ENCODE measurements around the gene RNU6-1. TPM values are rescaled to one million over a fixed set of nuclear protein-coding genes. Genes with fewer than 3 reads are reported as not detected.

The RNU6-1 gene
- not detected for total RNA-seq

- no peaks in the 10 kb centered on the region for H3K36me3 ChIP-seq
- H3K27me3 ChIP-seq: peaks cover 0 to 9% (median 8%) of the 10 kb centered on the region in 4 donors
- H3K4me1 ChIP-seq: peaks cover 25 to 37% (median 37%) of the 10 kb centered on the region in 4 donors
- TF ChIP-seq POLR2A (IDR thresholded peaks at IDR 0.05) (peak in 3 of 4 donors; percentile 61 to 93 (median 76)), CTCF (IDR thresholded peaks at IDR 0.05) (peak in 1 of 6 experiments; percentile 14), EP300 (IDR thresholded peaks at IDR 0.05) (no peak), POLR2AphosphoS5 (IDR thresholded peaks at IDR 0.05) (peak; percentile 83 to 86)
- 0% methylated on average over 38 to 53 of the region's 62 CpGs for WGBS, 2 donors
- ATAC-seq (ENCODE audit: low FRiP score in 2 of 2) (peak; percentile 93 to 95), DNase-seq (peak; percentile 94 to 100)
- H3K4me3 ChIP-seq: peak within 1 kb of the TSS; percentile 72 to 91 (median 79)
- no peaks in the 10 kb centered on the region for H3K9me3 ChIP-seq
- H3K27ac ChIP-seq: peak within 1 kb of the TSS; percentile 93 to 99 (median 98)
Observed at GRCh38 chr15:67839929-67840748, at the start of gene RNU6-1. RNU6-1 (minus strand) TSS chr15:67840045.

- Histone ChIP-seq H3K4me1 (peaks cover 14 to 32% (median 19%) of the 10 kb centered on the region in 4 donors), H3K27me3 (no peaks in the 10 kb centered on the region), H3K36me3 (no peaks in the 10 kb centered on the region), H3K4me3 (no peak overlapping the region), H3K27ac (no peak overlapping the region), H3K9me3 (no peaks in the 10 kb centered on the region)
- no peak for DNase-seq
- no peak for ATAC-seq (ENCODE audit: low FRiP score in 2 of 2)
- WGBS, 2 donors: 65 to 86% methylated on average over 2 of the region's 2 CpGs
- TF ChIP-seq CTCF (IDR thresholded peaks at IDR 0.05) (no peak), POLR2A (IDR thresholded peaks at IDR 0.05) (no peak), POLR2AphosphoS5 (IDR thresholded peaks at IDR 0.05) (no peak), EP300 (IDR thresholded peaks at IDR 0.05) (no peak)
Observed at GRCh38 chr15:67887776-67888175, 47.9 kb upstream of the RNU6-1 start.

- DNase-seq (no peak), ATAC-seq (ENCODE audit: low FRiP score in 2 of 2) (no peak)
- Histone ChIP-seq H3K27me3 (no peaks in the 10 kb centered on the region), H3K27ac (no peak overlapping the region), H3K4me1 (peaks cover 14 to 41% (median 20%) of the 10 kb centered on the region in 4 donors), H3K36me3 (no peaks in the 10 kb centered on the region), H3K4me3 (no peak overlapping the region), H3K9me3 (no peaks in the 10 kb centered on the region)
- no peak for TF ChIP-seq POLR2A (IDR thresholded peaks at IDR 0.05)
- TF ChIP-seq CTCF (IDR thresholded peaks at IDR 0.05): no peak
- no peak for TF ChIP-seq POLR2AphosphoS5 (IDR thresholded peaks at IDR 0.05)
- no peak for TF ChIP-seq EP300 (IDR thresholded peaks at IDR 0.05)
Observed at GRCh38 chr15:67885861-67886260, 46.0 kb upstream of the RNU6-1 start.

GRCh38 chr15:67885175-67885523, 45.3 kb upstream of the RNU6-1 start:
- 59 to 62% methylated on average over 7 of the region's 7 CpGs for WGBS, 2 donors
- no peaks in the 10 kb centered on the region for H3K9me3 ChIP-seq
- H3K36me3 ChIP-seq: no peaks in the 10 kb centered on the region
- H3K4me3 ChIP-seq: peak overlapping the region in 3 of 4 donors; percentile 44 to 56 (median 48)
- DNase-seq (no peak), ATAC-seq (ENCODE audit: low FRiP score in 2 of 2) (no peak)
- peaks cover 14 to 46% (median 23%) of the 10 kb centered on the region in 4 donors for H3K4me1 ChIP-seq
- no peak for TF ChIP-seq POLR2AphosphoS5 (IDR thresholded peaks at IDR 0.05)
- no peak for TF ChIP-seq EP300 (IDR thresholded peaks at IDR 0.05)
- TF ChIP-seq POLR2A (IDR thresholded peaks at IDR 0.05): no peak
- no peak for TF ChIP-seq CTCF (IDR thresholded peaks at IDR 0.05)
- H3K27ac ChIP-seq: peak overlapping the region; percentile 75 to 83 (median 80)
- H3K27me3 ChIP-seq: no peaks in the 10 kb centered on the region

Measured in upper lobe of left lung (tissue), 6 donors.